GM04504 (cell line): ENCODE results near the gene RBPJL.

Source experiments
- DNase-seq: peaks from one replicate; pipeline ENCODE4 v3.0.0-alpha.2; 2012; ENCODE audit warnings: low read depth

The RBPJL gene

GRCh38 chr20:45317826-45318225 is 11.2 kb downstream of the RBPJL start:
- no peak for DNase-seq

- DNase-seq: no peak
Measured at GRCh38 chr20:45318386-45318939, 11.8 kb downstream of the RBPJL start.

GRCh38 chr20:45318948-45319347 is 12.3 kb downstream of the RBPJL start:
- DNase-seq: no peak

- no peak for DNase-seq
Measured at GRCh38 chr20:45320948-45321595, 14.4 kb downstream of the RBPJL start.

- no peak for DNase-seq
Measured at GRCh38 chr20:45322952-45323383, 16.3 kb downstream of the RBPJL start.

- DNase-seq: no peak
Measured at GRCh38 chr20:45323731-45324130, 17.1 kb downstream of the RBPJL start.

GRCh38 chr20:45325371-45325770 is 18.7 kb downstream of the RBPJL start:
- DNase-seq: no peak

GRCh38 chr20:45328451-45328850 is 21.8 kb downstream of the RBPJL start:
- no peak for DNase-seq

GRCh38 chr20:45329497-45330319 is 23.1 kb downstream of the RBPJL start:
- DNase-seq: no peak

- DNase-seq: no peak
Measured at GRCh38 chr20:45330476-45330875, 23.8 kb downstream of the RBPJL start.

GRCh38 chr20:45336530-45337366 is 30.1 kb downstream of the RBPJL start:
- DNase-seq: peak; percentile 90

- peak; percentile 81 for DNase-seq
Measured at GRCh38 chr20:45337367-45338120, 30.9 kb downstream of the RBPJL start.

- DNase-seq: no peak
Measured at GRCh38 chr20:45338121-45339030, 31.7 kb downstream of the RBPJL start.

GRCh38 chr20:45339084-45339483 is 32.4 kb downstream of the RBPJL start:
- no peak for DNase-seq

- DNase-seq: no peak
Measured at GRCh38 chr20:45339799-45340198, 33.2 kb downstream of the RBPJL start.

- no peak for DNase-seq
Measured at GRCh38 chr20:45340236-45340847, 33.7 kb downstream of the RBPJL start.

- no peak for DNase-seq
Measured at GRCh38 chr20:45340951-45341350, 34.3 kb downstream of the RBPJL start.

- DNase-seq: no peak
Measured at GRCh38 chr20:45341579-45341938, 34.9 kb downstream of the RBPJL start.

GRCh38 chr20:45341939-45342854 is 35.6 kb downstream of the RBPJL start:
- DNase-seq: no peak
